ENCODE results near the gene NONO.
"Not testable (repeated sequence)": the region's sequence is repeated elsewhere in the genome, so short reads cannot be mapped to it uniquely, and the experiment has no call there.

Gene NONO, protein sequence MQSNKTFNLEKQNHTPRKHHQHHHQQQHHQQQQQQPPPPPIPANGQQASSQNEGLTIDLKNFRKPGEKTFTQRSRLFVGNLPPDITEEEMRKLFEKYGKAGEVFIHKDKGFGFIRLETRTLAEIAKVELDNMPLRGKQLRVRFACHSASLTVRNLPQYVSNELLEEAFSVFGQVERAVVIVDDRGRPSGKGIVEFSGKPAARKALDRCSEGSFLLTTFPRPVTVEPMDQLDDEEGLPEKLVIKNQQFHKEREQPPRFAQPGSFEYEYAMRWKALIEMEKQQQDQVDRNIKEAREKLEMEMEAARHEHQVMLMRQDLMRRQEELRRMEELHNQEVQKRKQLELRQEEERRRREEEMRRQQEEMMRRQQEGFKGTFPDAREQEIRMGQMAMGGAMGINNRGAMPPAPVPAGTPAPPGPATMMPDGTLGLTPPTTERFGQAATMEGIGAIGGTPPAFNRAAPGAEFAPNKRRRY

DNA sequence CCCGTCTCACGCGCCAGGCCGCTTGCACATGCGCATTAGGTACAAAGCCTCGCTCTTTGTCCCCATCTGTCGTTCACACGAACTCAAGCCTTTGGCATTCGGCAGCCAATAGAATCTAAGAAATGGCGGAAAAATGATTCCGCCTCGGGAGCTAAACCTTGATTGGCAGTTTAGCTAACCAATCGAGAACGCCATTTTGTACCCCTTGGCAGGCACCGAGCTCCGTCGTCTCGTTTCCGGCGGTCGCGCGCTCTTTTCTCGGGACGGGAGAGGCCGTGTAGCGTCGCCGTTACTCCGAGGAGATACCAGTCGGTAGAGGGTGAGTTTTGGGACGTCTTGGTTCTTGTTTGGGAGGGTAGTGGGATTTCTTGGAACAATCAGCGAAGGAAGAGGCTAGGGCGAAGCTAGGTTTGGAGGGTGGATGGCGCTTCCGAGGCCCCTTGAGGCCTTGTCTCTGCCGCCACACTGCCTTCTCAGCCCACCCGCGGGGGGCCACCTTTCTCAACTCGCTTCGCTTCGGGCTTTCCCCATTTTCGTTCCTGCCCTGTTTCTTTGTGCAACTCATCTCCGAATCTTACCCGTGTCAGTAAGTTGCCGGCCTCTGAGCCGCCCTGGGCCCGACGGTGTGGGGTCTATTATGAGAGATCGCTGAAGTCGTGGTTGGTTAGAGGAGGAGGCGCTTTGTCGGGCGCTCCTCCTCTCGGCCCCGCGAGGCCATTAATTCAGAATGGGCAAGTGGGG lies at the start of gene NONO:
Gene NONO, plus strand, starts transcription at position 233 of the 741 bp plus-strand sequence. CDS start 7,003 bp downstream, outside the sequence.
- DNase-seq (ENCODE audit: low spot score) = peak; percentile 98

DNA sequence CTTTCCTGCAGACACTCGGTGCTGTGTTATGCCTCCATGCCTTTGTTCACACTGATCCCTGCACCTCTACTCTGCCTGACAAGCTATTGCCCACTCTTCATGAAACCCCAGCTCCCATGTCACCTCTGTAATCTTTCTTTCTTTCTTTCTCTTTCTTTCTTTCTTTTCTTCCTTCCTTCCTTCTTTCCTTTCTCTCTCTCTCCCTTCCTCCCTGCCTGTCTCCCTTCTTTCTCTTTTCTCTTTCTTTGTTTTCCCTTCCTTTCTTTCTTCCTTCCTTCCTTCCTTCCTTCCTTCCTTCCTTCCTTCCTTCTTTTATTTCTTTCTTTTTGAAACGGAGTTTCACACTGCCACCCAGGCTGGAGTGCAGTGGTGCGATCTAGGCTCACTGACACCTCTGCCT lies 48.0 kb upstream of the NONO start:
- DNase-seq (ENCODE audit: low spot score) = no peak

DNA sequence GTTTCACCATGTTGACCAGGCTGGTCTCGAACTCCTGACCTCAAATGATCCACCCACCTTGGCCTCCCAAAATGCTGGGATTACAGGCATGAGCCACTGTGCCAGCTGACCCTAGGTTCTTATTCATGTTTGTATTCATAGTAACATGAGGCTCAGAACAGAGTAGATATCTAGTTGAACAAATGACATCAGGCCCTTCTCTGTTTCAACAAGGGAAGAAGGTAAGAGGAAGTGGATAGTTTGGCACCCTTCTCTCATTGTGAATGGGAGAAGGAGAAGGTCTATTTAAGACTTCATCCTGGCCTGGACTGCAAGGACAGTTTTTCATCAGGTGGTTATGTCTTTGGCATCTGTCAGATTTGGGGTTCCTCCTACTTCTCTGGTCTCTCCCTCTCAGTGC lies 46.6 kb upstream of the NONO start:
- no peak for DNase-seq (ENCODE audit: low spot score)

DNA sequence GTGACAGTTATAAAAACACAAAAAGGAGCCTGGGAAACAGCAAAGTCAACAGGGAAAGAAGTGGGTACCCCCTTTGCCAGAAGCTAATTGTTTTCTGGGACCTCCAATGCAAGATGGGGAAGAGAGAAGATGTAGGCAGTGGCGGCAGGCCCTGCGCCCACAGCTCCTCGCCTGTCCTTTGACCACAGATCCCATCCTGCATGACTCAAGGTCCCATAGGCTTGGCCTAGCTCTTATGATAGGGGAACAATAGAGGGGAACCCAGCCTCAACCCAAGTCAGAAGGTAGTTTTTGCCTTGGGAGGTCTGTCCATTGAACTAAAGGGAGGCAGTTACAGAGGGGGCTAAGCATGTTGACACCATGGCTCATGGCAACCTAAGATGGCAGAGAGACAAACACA lies 43.7 kb upstream of the NONO start:
- no peak for DNase-seq (ENCODE audit: low spot score)

DNA sequence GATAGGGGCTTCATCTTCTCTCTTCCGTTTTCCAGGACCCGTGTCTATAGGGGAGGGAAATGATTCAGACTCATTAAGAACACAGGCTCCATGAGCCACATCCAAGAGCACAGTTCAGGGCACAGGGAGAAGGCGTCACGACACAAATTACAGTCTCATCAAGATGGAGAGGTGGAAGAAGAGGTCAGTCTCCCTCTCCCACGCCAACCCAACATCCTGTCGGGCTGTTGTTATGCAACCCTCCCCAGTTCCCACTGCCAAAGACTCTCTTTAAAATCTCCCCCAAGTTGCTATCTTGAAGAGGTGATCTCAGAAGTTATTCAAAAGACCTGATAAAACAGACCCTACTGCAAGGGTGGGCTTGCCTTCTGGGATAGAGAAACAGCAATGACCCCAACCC lies 42.1 kb upstream of the NONO start:
- DNase-seq (ENCODE audit: low spot score) = no peak

DNA sequence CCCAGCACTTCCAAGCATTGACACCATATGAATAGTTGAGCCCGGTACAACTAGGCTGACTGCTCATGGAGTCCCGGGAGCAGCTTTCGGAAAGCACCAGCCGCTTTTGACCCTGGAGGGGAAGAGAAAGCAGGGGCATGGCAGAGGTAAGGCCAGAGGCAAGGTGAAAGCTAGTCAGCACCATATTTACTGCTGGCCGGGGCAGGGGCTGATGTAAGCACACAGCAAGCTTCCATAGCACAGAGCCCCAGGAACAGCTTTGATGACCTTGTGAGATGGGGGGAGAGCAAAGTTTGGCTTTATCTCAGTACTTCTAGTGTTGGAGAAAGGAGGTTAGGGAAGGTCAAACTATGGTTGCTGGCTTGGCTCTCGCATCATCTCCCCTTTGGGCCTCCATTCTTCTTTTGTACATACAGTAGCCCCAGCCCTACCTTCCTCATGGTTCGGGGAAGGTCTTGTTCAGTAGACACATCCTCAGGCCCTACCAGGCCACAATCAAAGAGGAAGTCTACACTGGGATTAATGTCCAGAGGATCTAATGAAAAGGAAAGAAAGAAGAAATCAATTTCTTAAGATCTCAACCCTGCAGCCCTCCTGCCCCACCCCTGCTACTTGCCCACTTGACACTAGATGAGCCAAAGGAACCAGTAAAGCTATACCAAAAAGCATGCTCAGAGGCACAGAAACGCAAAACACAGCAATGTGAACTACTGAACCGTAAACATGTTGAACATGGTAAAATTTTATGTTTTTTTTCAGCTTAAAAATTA lies 38.9 kb upstream of the NONO start:
- DNase-seq (ENCODE audit: low spot score) = no peak

DNA sequence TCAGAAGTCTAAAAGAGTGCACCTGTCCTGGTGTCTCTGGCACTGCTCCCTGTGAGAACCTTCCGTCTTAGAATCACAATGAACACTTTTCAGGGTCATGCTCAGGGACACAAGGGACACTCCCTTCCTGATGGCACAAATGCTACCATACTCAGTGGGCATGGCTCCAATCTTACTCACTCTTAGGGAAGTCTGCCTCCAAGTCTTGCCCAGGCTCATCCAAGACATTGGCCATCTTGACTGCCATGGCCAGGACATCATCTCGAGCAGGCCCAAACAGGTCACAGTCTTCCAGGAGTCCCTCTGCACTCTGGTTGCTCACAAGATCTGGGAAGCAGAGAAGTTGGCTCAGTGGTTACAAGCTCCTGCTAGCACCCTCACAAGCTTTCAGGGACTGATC lies 38.3 kb upstream of the NONO start:
- no peak for DNase-seq (ENCODE audit: low spot score)

DNA sequence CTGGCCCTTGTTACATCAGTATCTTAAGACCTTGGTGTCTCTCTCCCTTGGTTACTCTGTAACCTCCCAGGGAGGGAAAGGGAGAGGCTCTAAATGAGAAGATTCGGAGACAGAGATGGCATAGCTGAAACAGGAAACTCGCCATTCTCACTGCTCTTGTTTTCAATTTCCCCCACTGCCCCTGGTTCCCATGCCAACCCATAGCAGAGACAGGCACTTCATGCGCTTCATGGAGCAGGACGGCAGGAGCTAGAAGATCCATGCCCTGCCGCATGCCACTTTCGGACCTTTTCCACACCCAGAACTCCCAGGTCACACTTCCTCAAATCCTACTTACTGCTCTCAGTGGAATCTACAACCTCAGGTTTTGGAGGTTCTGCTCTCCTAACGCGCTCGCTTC lies 32.6 kb upstream of the NONO start:
- DNase-seq (ENCODE audit: low spot score) = no peak

DNA sequence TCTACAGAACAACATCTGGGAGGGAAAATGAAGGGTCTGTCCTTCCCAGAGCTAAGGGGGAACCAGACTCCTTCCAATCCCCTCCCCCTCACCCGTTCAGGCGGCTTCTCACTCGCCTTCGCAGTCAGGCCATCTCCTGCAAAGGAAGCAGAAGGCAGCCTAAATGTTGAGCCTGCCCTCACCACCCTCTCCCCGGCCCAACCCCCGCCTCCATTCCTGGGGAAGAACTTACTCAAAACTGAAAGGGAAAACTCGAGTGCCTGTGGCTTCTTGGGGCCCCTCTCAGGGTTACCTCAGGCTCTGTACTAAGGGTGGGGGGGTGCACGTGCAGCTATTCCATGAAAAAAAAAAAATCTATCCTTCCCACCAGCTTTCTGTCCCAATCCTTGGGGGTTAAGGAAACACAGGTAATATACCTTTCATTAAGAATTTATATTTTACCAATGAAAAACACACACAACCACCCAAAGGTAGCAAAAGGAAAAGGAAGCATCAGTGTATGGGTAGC lies 31.9 kb upstream of the NONO start:
- DNase-seq (ENCODE audit: low spot score) = no peak

DNA sequence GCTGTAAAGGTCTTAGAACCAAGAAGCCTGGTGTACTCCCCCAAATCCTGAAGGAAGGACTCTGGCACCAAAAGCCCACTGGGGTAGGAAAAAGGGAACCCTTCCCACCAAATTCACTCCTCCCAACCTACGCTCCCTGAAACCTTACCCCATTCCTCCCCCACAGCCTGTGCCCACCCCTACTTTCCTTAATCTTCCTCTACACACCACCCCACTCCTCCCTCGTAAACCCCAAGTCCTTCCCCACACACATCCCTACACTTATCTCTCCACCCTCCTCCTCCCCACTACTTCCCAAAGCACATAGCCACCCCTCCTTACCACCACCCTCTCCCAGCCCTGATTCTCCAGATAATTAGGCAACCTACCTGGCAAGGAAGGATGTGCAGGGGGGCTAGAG lies 31.2 kb upstream of the NONO start:
- no peak for DNase-seq (ENCODE audit: low spot score)

DNA sequence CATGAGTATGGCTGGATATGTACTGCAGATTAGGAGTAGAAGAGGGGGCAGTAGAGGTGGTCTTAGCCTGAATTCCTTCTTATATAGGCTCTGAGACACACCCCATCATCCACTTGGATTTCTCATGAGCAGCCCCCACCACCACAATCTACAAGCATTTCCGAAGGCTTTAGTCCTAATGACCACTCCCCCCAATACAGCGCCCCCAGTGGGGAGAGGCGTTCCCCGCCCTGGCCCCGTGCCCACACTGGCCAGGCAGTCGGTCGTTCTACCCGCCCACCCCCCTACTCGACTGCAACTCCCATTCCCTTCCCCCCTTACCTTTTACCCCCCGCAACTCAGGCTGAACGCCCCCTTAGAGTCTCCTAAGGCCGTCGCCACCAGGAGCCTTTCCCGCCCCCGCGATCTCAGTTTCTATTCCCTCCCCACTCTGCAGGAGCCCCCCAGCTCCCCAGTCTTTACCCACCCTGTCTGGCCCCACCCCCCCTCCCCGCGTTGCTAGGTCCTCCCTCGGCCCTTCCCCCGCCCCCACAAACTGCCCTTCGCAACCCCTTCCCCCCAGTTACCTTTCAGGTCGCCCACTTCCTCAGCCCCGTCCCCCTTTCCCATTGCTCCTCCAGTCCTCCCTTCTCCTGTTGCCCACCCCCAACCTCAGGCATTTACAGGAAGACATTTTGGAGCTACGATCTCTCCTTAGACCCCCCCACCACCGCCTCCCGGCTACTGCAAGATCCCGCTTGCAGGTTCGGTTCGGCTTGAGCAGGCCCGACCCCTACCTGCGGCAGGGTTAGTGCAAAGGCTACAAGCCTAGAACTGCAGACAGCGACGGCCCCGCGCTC lies 30.0 kb upstream of the NONO start:
- peak; percentile 12 for DNase-seq (ENCODE audit: low spot score)

DNA sequence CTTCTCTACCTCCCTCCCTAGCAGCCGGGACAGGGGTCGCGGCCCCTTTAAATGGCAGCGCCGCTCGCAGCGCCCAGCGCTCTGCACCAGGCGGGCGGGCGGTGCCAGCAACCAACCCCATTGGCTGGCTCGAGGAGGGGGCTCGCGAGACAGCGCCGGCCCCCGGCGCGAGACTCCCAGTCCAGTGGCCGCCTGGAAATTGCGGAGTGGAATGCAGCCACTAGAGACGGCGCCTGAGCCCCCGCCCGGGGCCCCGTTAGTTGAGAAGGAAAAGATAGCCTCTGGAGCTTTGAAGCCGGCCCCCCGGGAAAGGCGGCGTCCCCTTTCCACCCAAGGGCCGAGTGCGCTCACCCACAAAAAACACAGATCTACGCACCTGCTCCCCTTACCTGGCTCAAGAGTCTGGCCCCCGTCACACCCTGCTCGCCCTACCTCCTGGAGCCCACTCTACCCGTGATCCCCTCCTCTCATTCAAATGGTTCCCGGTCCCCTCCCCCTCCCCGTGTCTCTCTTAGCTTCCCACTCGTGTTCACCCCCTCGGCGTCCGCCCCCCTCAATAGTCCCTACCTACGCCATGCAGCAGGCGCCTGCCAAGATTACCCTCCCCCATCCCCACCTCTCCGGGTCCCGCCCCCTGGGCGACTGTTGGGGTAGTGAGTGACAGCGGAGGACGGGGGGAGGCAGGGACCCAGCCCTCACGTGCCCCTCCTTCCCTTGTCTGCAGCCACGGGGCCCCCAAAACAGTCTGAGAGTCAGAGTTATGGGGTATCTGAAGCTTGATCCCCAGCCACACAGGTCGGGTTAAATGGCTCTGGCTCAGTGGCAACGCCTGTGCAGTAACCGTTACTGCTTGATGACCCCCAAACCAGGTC lies 29.1 kb upstream of the NONO start, which contains the start of gene ZMYM3:
Gene ZMYM3, minus strand, starts transcription at position 49 of the 872 bp plus-strand sequence. CDS start 885 bp downstream, outside the sequence.
- DNase-seq (ENCODE audit: low spot score) = peak; percentile 81

DNA sequence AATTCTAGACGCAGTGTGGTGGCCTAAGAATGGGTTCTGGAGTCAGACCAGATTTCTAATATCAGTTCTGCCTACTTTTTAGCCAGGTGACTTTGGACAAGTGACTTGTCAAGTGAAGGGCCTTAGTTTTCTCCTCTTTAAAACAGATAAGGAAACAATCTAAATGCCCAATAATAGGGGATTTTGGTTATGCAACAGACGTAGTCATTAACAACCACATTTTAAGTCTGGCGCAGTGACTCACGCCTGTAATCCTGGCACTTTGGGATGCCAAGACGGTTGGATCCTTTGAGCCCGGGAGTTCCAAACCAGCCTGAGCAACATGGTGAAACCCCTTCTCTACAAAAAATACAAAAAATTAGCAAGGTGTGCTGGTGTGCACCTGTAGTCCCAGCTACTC lies 27.4 kb upstream of the NONO start:
- no peak for DNase-seq (ENCODE audit: low spot score)

DNA sequence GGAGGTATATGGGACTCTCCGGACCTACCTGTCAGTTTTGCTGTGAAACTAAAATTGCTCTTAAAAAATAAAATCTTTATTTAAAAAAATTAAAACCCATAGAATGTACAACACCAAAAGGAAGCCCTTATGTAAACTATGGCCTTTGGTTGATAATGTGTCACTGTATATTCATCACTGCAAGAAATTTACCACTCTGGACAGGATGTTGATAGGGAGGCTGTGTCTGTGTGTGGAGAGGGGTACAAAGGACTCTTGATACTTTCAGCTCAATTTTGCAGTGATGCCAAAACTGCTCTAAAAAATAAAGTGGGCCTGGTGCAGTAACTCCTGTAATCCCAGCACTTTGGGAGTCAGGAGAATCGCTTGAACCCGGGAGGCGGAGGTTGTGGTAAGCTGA lies 26.6 kb upstream of the NONO start:
- no peak for DNase-seq (ENCODE audit: low spot score)

DNA sequence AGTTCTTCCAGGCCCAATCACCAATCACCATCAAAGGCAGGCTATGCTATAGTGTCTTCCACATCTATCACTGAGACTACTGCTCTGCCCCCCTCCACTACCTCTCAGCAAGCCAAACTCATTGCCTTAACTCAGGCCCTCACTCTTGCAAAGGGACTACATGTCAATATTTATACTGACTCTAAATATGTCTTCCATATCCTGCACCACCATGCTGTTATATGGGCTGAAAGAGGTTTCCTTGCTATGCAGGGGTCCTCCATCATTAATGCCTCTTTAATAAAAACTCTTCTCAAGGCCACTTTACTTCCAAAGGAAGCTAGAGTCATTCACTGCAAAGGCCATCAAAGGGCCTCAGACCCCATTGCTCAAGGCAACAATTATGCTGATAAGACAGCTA lies 14.8 kb upstream of the NONO start:
- DNase-seq (ENCODE audit: low spot score) = not testable (repeated sequence)

DNA sequence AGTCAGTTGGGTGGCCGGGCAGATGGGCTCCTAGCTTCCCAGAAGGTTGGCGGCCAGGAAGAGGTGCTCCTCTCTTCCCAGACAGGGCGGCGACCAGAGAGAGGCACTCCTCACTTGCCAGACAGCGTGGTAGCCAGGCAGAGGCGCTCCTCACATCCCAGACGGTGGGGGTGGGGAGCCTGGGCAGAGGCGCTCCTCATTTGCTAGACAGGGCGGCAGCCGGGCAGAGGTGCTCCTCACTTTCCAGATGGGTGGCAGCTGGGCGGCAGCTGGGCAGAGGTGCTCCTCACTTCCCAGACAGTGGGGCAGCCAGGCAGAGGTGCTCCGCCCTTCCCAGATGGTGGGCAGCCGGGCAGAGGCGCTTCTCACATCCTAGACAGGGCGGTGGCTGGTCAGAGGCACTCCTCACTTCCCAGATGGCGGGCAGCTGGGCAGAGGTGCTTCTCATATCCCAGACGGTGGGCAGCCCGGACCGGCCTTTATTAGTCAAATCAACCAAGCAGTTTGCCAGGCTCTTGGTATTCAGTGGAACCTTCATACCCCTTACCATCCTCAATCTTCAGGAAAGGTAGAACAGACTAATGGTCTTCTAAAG lies 13.5 kb upstream of the NONO start:
- no peak for DNase-seq (ENCODE audit: low spot score)

DNA sequence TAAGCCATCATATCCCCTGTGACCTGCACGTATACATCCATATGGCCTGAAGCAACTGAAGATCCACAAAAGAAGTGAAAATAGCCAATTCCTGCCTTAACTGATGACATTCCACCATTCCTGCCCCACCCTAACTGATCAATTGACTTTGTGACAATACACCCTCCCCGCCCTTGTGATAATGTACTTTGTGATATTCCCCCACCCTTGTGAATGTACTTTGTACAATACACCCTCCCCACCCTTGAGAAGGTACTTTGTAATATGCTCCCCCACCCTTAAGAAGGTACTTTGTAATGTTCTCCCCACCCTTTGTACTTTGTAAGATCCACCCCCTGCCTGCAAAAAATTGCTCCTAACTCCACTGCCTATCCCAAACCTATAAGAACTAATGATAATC lies 11.1 kb upstream of the NONO start:
- DNase-seq (ENCODE audit: low spot score) = not testable (repeated sequence)

DNA sequence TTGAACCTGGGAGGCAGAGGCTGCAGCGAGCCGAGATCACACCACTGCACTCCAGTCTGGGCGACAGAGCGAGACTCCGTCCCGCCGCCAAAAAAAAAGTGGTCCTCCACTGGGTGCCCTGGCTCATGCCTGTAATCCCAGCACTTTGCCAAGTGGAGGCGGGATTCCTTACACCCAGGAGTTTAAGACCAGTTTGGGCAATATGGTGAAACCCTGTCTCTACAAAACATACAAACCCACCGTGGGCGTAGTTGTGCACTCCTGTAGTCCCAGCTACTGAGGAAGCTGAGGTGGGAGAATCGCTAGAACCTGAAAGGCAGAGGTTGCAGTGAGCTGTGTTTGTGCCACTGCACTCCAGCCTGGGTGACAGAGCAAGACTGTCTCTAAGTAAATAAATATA lies 2.1 kb upstream of the NONO start:
- DNase-seq (ENCODE audit: low spot score) = not testable (repeated sequence)

DNA sequence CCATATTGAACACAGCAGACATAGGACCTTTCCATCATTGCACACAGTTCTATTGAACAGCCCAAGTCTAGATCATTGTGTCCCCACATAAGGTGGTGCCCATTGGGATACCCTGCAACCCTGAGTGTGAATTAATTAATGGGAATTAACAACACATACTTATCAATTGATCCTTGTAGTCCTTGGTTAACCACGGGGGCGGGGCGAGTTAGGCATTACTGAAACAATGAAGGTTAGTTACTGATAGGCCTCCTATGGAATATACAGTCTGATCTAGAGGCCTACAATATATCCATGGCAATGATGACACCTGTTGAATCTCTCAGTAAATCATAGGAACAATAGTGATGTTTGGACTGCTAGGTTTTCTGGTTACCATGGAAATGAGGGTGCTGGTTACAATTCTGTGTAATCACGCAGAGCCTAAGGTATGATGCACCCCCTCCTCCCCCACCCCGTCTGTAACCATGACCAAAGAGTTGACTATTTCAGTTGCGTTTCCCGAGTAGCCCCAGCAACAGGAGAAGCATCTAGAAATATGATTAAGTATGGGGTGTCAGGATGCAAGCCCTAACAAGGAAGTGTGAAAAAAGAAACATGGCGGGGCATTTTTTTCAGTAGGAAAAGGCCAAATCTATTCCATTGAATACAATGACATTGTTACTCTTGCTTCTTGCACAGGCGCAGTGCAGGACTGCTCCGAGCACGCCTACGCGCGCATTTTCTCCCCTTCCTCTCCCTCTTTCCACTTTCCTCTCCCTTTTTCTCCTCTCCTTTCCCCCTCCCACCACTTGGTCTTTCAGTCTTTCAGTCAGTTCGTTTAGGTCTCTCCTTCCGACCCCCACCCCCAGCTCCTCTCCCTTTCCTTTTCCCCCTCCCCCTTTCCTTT lies 677 bp upstream of the NONO start:
- DNase-seq (ENCODE audit: low spot score) = peak; percentile 73

All from kidney tubule cell (primary cell).